Endothelial cell of umbilical vein (primary cell): ENCODE data around the gene PPP5C. TPM values are rescaled to one million over a fixed set of nuclear protein-coding genes. Genes with fewer than 3 reads are reported as not detected.

Experiments
- BruUV-seq: library from RNA; stranded (reverse); fragments of 400-500 nt; replicated peaks from 2 replicates; lab custom pipeline; 2021; lab: Mats Ljungman, UMichigan
- CTCF ChIA-PET: fragments of 300-600, 350-600 bp; sonication (Branson Sonifier 250); formaldehyde crosslinking; loops from one replicate; lab custom pipeline; 2021; ENCODE audit warnings: antibody characterized with exemption, inconsistent platforms; lab: Charles Lee
- POLR2A ChIA-PET: fragments of 300-600, 350-600 bp; sonication (Branson Sonifier 250); formaldehyde crosslinking; loops from one replicate; lab custom pipeline; 2021; ENCODE audit warnings: antibody characterized with exemption, inconsistent platforms; lab: Charles Lee
- DNase-seq: peaks from one replicate; pipeline ENCODE4 v3.0.0-alpha.2; 2011; ENCODE audit warnings: low read depth, low spot score
- FAIRE-seq: peaks from 2 replicates; lab custom pipeline; 2011; peaks lifted over from hg19 to GRCh38; lab: Jason Lieb, UNC
- H2AFZ ChIP-seq: 2 replicates; pipeline ENCODE4 v1.6.0; 2012; ENCODE audit warnings: low read depth, low read length, control low read depth, inconsistent platforms
- H3K27ac ChIP-seq: 2 replicates; pipeline ENCODE4 v1.5.1; 2011; ENCODE audit warnings: low read depth, mild to moderate bottlenecking, control low read depth, low read length, moderate library complexity; ENCODE audit not compliant: insufficient read depth
- H3K27me3 ChIP-seq, 2 experiments: 2 replicates each; pipeline versions ENCODE4 v1.6.0 to v1.6.1; 2011; ENCODE audit warnings: low read length in 2 of 2, mixed read lengths in 1 of 2; ENCODE audit not compliant: control insufficient read depth in 2 of 2, insufficient read depth in 2 of 2
- H3K36me3 ChIP-seq, 2 experiments: 2 replicates in 1 of 2; 3 replicates in 1 of 2; pipeline ENCODE4 v1.5.1; 2011; ENCODE audit warnings: low read length in 2 of 2, mild to moderate bottlenecking in 1 of 2, moderate library complexity in 1 of 2; ENCODE audit not compliant: control insufficient read depth in 2 of 2, insufficient read depth in 2 of 2; ENCODE audit errors: extremely low read depth in 1 of 2
- H3K4me1 ChIP-seq: 3 replicates; pipeline ENCODE4 v1.5.1; 2011; ENCODE audit warnings: mild to moderate bottlenecking, low read length; ENCODE audit not compliant: control insufficient read depth, insufficient read depth; ENCODE audit errors: extremely low read depth
- H3K4me2 ChIP-seq: 2 replicates; pipeline ENCODE4 v1.6.1; 2011; ENCODE audit warnings: low read length, control low read depth, mixed read lengths; ENCODE audit not compliant: insufficient read depth
- H3K4me3 ChIP-seq, 3 experiments: fragments of 200-600 bp in 1 of 3; sonication (generic), shearing (Covaris generic) in 1 of 3; replicated peaks in 1 of 3; 2 replicates each; pipeline ENCODE4 v1.5.1; 2011 to 2016; ENCODE audit warnings: control low read depth in 3 of 3, low read length in 3 of 3, mild to moderate bottlenecking in 2 of 3, inconsistent platforms in 1 of 3, low read depth in 1 of 3, moderate library complexity in 1 of 3; ENCODE audit not compliant: insufficient read depth in 1 of 3
- H3K79me2 ChIP-seq: 2 replicates; pipeline ENCODE4 v1.6.0; 2012; ENCODE audit warnings: low read length, inconsistent platforms; ENCODE audit not compliant: control insufficient read depth, insufficient read depth
- H3K9ac ChIP-seq: replicated peaks from 2 replicates; pipeline ENCODE3; 2011; ENCODE audit warnings: low read length, control low read depth; ENCODE audit not compliant: insufficient read depth; ENCODE audit errors: extremely low read depth
- H3K9me1 ChIP-seq: replicated peaks from 3 replicates; pipeline ENCODE4 v1.6.0; 2011; ENCODE audit warnings: mild to moderate bottlenecking, low read length; ENCODE audit not compliant: control insufficient read depth, insufficient read depth; ENCODE audit errors: extremely low read depth
- H3K9me3 ChIP-seq: replicated peaks from 2 replicates; pipeline ENCODE4 v1.5.1; 2012; ENCODE audit warnings: low read length, inconsistent platforms; ENCODE audit not compliant: control insufficient read depth, insufficient read depth
- H4K20me1 ChIP-seq: replicated peaks from 2 replicates; pipeline ENCODE3; 2011; ENCODE audit warnings: mild to moderate bottlenecking, low read length; ENCODE audit not compliant: control insufficient read depth, insufficient read depth; ENCODE audit errors: extremely low read depth
- EZH2 ChIP-seq: IDR thresholded peaks from 2 replicates; pipeline ENCODE4 v1.6.1; 2012; ENCODE audit warnings: borderline replicate concordance, low read depth, mild to moderate bottlenecking, moderate library complexity, low read length, inconsistent platforms; ENCODE audit not compliant: severe bottlenecking
- FOS ChIP-seq: IDR thresholded peaks from 2 replicates; pipeline ENCODE4 v1.6.1; 2011; ENCODE audit warnings: mild to moderate bottlenecking, low read length, moderate library complexity, borderline replicate concordance; ENCODE audit not compliant: insufficient read depth
- GATA2 ChIP-seq: IDR thresholded peaks from 2 replicates; pipeline ENCODE4 v1.7.0; 2011; ENCODE audit warnings: low read depth, mild to moderate bottlenecking, moderate library complexity, mixed read lengths, low read length; ENCODE audit not compliant: insufficient read length, insufficient read depth
- MAX ChIP-seq: IDR thresholded peaks from 2 replicates; pipeline ENCODE4 v1.6.1; 2011; ENCODE audit not compliant: insufficient read depth, insufficient read length
- MYC ChIP-seq: IDR thresholded peaks from one replicate; pipeline ENCODE4 v1.6.1; 2011; ENCODE audit warnings: mild to moderate bottlenecking, low read depth, low read length
- POLR2AphosphoS5 ChIP-seq: IDR thresholded peaks from 2 replicates; pipeline ENCODE4 v1.6.1; 2012; ENCODE audit warnings: low read depth, mild to moderate bottlenecking, control low read depth, low read length, moderate library complexity; ENCODE audit not compliant: insufficient read depth
- dilution Hi-C: fragments of 300-500 bp; cut with MboI; formaldehyde crosslinking; loops from one replicate; pipeline ENCODE4 v1.15.0; 2019; ENCODE audit warnings: low sequenced_read_pairs; ENCODE audit not compliant: extremely low pct_ligation_motif_present
- intact Hi-C: fragments of 100-400 bp; cut with micrococcal nuclease; formaldehyde crosslinking; loops from one replicate; pipeline ENCODE4 v1.10.0; 2022
- polyA plus RNA-seq, 4 experiments: library from polyadenylated mRNA; depleted of rRNA in 3 of 4; stranded (reverse) in 3 of 4; unstranded in 1 of 4; fragments of >200 nt; gene quantifications; 2 replicates each; pipeline versions ENCODE4 v1.2.1 to v1.2.3, GENCODE V29; 2011 to 2012; ENCODE audit warnings: missing spikeins in 1 of 4
- total RNA-seq: library from RNA; stranded (reverse); gene quantifications from 2 replicates; pipeline ENCODE4 v1.2.3, GENCODE V29; 2021
- TF ChIP-seq, protein P1 (sequence below), 2 donors: IDR thresholded peaks; 1 replicate in 1 of 2; 2 replicates in 1 of 2; pipeline ENCODE4 v1.5.1; 2011; ENCODE audit warnings: low read length in 2 of 2, mild to moderate bottlenecking in 2 of 2, moderate library complexity in 2 of 2, control low read depth in 1 of 2, inconsistent platforms in 1 of 2, low read depth in 1 of 2; ENCODE audit not compliant: insufficient read depth in 1 of 2; ENCODE audit errors: extremely low read depth in 1 of 2

Gene PPP5C
- total and polyA plus RNA-seq, 2 donors (not counting 3 experiments of a cell fraction or from before 2014, with no cell fraction given), result 114 to 172 TPM

GRCh38 chr19:46383171-46383815 lies 36.4 kb downstream of the PPP5C start:
- H3K4me3 ChIP-seq, result no peak overlapping the region
- ChIA-PET POLR2A (no interaction called here), CTCF (interaction anchor here (0.8 kb wide), 1 partner anchor 146 kb away, joined by 3 read pairs; no protein-coding TSS in a partner anchor)
- no peak overlapping the region for H3K27ac ChIP-seq
- no peak overlapping the region for H2AFZ ChIP-seq
- no peak for DNase-seq
- no peaks in the 10 kb centered on the region for H3K27me3 ChIP-seq
- no peak for TF ChIP-seq FOS
- no peak for TF ChIP-seq MAX
- no peak for TF ChIP-seq GATA2
- TF ChIP-seq POLR2AphosphoS5, result no peak
- no peak for FAIRE-seq
- no peaks in the 10 kb centered on the region for H4K20me1 ChIP-seq
- H3K4me2 ChIP-seq, result no peak overlapping the region
- H3K9ac ChIP-seq, result no peak overlapping the region
- no peaks in the 10 kb centered on the region for H3K9me3 ChIP-seq
- BruUV-seq, result no TSS peak
- H3K9me1 ChIP-seq, result no peaks in the 10 kb centered on the region
- dilution Hi-C loops, result no loop called here
- no peaks in the 10 kb centered on the region for H3K4me1 ChIP-seq
- peaks cover 17% of the 10 kb centered on the region for H3K79me2 ChIP-seq
- intact Hi-C loops, result no loop called here
- H3K36me3 ChIP-seq, result peaks cover 22 to 44% of the 10 kb centered on the region in 2 experiments

DNA sequence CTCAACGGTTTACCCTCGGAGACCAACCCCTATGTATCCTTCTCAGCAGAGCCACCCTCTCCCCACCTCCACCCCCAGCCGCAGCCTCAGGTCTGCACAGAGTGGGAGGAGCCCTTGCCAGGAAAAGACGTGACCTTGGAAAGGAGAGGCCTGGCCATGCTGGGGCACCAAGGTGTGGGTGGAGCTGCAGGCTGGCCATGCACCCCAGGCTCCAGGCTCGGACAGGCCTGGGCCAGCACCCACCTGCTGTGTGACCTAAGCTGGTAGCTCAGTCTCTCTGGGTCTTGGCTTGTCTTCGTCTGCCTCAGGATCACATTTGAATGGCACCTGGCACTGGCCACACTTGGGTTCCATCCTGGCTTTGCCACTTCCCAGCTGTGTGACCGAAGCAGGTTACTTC lies 37.0 kb downstream of the PPP5C start:
- POLR2A ChIA-PET, result no interaction called here
- Histone ChIP-seq H3K79me2 (peaks cover 15% of the 10 kb centered on the region), H3K4me1 (no peaks in the 10 kb centered on the region), H3K27me3 (no peaks in the 10 kb centered on the region), H3K36me3 (peaks cover 22 to 49% of the 10 kb centered on the region in 2 experiments), H3K9me1 (no peaks in the 10 kb centered on the region), H2AFZ (no peak overlapping the region), H3K27ac (no peak overlapping the region), H3K9ac (no peak overlapping the region), H4K20me1 (no peaks in the 10 kb centered on the region), H3K4me3 (no peak overlapping the region), H3K9me3 (no peaks in the 10 kb centered on the region), H3K4me2 (no peak overlapping the region)
- FAIRE-seq (no peak), DNase-seq (no peak)
- no TSS peak for BruUV-seq
- CTCF ChIA-PET, result interaction anchor here (0.8 kb wide), 1 partner anchor 145 kb away, joined by 3 read pairs; no protein-coding TSS in a partner anchor
- intact Hi-C loops, result no loop called here
- dilution Hi-C loops, result no loop called here
- TF ChIP-seq, protein P1, sequence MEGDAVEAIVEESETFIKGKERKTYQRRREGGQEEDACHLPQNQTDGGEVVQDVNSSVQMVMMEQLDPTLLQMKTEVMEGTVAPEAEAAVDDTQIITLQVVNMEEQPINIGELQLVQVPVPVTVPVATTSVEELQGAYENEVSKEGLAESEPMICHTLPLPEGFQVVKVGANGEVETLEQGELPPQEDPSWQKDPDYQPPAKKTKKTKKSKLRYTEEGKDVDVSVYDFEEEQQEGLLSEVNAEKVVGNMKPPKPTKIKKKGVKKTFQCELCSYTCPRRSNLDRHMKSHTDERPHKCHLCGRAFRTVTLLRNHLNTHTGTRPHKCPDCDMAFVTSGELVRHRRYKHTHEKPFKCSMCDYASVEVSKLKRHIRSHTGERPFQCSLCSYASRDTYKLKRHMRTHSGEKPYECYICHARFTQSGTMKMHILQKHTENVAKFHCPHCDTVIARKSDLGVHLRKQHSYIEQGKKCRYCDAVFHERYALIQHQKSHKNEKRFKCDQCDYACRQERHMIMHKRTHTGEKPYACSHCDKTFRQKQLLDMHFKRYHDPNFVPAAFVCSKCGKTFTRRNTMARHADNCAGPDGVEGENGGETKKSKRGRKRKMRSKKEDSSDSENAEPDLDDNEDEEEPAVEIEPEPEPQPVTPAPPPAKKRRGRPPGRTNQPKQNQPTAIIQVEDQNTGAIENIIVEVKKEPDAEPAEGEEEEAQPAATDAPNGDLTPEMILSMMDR (IDR thresholded peaks at IDR 0.05; ENCODE audit: extremely low read depth in 1 of 2, insufficient read depth in 1 of 2, low read depth in 1 of 2, low read length in 2 of 2), result no peak
- TF ChIP-seq MYC, result no peak
- TF ChIP-seq POLR2AphosphoS5, result no peak
- TF ChIP-seq GATA2, result no peak
- TF ChIP-seq EZH2, result no peak
